Sigmoid colon (tissue), 7 donors: ENCODE results near the gene CDCA4. TPM values are rescaled to one million over a fixed set of nuclear protein-coding genes. Genes with fewer than 3 reads are reported as not detected.

Source experiments
- DNase-seq: peaks from one replicate; pipeline ENCODE4 v3.0.0-alpha.2; 2019
- H3K27ac ChIP-seq, 4 donors: fragments of 200-600 bp; sonication (generic); one replicate each; pipeline ENCODE4 v1.5.1; 2016 to 2019; ENCODE audit warnings: mild to moderate bottlenecking in 1 of 4
- H3K27me3 ChIP-seq, 3 donors: fragments of 200-600 bp; sonication (generic); one replicate each; pipeline ENCODE4 v1.5.1; 2019; ENCODE audit warnings: mild to moderate bottlenecking in 1 of 3
- H3K36me3 ChIP-seq, 4 donors: fragments of 200-600 bp; sonication (generic); one replicate each; pipeline ENCODE4 v1.5.1; 2016 to 2019
- H3K4me1 ChIP-seq, 4 donors: fragments of 200-600 bp; sonication (generic); one replicate each; pipeline ENCODE4 v1.5.1; 2017 to 2019
- H3K4me3 ChIP-seq, 4 donors: fragments of 200-600 bp; sonication (generic); one replicate each; pipeline ENCODE4 v1.5.1; 2017 to 2019; ENCODE audit warnings: mild to moderate bottlenecking in 2 of 4, moderate library complexity in 1 of 4
- H3K9me3 ChIP-seq, 4 donors: fragments of 200-600 bp in 3 of 4; sonication (generic) in 3 of 4; one replicate each; pipeline versions ENCODE4 v1.5.1 to v1.6.1; 2013 to 2019
- EP300 ChIP-seq, 4 donors: sonication (generic); formaldehyde crosslinking; IDR thresholded peaks; one replicate each; pipeline ENCODE4 v1.6.1; 2017; ENCODE audit warnings: antibody characterized with exemption in 4 of 4
- POLR2A ChIP-seq, 2 donors: fragments of 450-650 bp; IDR thresholded peaks; one replicate each; pipeline ENCODE4 v1.6.1; 2016; ENCODE audit warnings: antibody characterized with exemption in 2 of 2, mild to moderate bottlenecking in 2 of 2, moderate library complexity in 2 of 2
- POLR2AphosphoS5 ChIP-seq, 4 donors: sonication (generic); formaldehyde crosslinking; IDR thresholded peaks; one replicate each; pipeline ENCODE4 v1.6.1; 2017; ENCODE audit warnings: antibody characterized with exemption in 4 of 4
- WGBS, 2 donors: extraction: QIAGEN DNeasy Blood & Tissue Kit; methylation state at CpG; one replicate each; pipeline ENCODE4 v1.1.7; 2013; 5-methylcytosine and 5-hydroxymethylcytosine counted together
- intact Hi-C: fragments of 100-400 bp; cut with DNase I; formaldehyde crosslinking; loops from one replicate; pipeline ENCODE4 v1.15.1; 2023
- polyA plus RNA-seq, 3 donors: library from polyadenylated mRNA; stranded (reverse); fragments of 200-250 nt; gene quantifications; one replicate each; pipeline ENCODE4 v1.2.3, GENCODE V29; 2013
- total RNA-seq, 4 donors: library from RNA; depleted of rRNA; stranded (reverse); fragments of >200 nt; gene quantifications; one replicate each; pipeline ENCODE4 v1.1.0, GENCODE V29; 2016
- TF ChIP-seq, protein P1 (sequence below), 4 experiments: fragments of 450-650 bp in 3 of 4; fragments of 200-600 bp in 1 of 4; IDR thresholded peaks; one replicate each; pipeline ENCODE4 v1.5.1; 2016 to 2019; ENCODE audit warnings: antibody characterized with exemption in 4 of 4, mild to moderate bottlenecking in 3 of 4, moderate library complexity in 2 of 4
- donor health status: healthy with polysubstance abuse.
- donor health status: Bipolar disorder and iron deficiency.
- donor health status: healthy.

The CDCA4 gene
- total and polyA plus RNA-seq, 7 donors, result 2.4 to 11.3 (median 5.4) TPM

DNA sequence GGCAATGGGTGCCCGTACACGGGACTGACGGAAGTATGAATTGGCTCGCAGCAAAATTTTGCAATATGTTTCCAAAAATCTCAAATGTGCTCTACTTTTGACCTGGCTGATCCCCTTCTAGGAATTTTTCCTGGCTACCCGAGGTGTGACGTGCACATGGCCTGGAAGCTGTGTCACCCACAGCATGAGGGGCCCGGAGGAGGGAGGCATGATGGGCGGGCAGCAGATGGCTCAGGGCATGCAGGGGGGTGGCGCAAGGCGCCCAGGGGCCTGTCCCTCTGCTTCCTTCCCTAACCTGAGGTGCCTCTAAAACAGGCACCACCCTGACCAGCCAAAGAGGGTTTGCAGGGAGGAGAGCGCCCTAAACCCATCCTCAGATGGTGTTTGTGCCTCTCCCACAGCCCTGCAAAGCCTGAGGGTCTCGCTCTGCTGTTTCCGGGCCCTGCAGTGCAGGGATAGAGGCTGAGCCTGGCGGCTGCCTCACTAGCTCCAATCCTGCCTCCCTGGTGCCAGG lies 37.7 kb upstream of the CDCA4 start:
- TF ChIP-seq POLR2A (IDR thresholded peaks at IDR 0.05) (no peak), POLR2AphosphoS5 (IDR thresholded peaks at IDR 0.05) (no peak), EP300 (IDR thresholded peaks at IDR 0.05) (no peak)
- TF ChIP-seq, protein P1, sequence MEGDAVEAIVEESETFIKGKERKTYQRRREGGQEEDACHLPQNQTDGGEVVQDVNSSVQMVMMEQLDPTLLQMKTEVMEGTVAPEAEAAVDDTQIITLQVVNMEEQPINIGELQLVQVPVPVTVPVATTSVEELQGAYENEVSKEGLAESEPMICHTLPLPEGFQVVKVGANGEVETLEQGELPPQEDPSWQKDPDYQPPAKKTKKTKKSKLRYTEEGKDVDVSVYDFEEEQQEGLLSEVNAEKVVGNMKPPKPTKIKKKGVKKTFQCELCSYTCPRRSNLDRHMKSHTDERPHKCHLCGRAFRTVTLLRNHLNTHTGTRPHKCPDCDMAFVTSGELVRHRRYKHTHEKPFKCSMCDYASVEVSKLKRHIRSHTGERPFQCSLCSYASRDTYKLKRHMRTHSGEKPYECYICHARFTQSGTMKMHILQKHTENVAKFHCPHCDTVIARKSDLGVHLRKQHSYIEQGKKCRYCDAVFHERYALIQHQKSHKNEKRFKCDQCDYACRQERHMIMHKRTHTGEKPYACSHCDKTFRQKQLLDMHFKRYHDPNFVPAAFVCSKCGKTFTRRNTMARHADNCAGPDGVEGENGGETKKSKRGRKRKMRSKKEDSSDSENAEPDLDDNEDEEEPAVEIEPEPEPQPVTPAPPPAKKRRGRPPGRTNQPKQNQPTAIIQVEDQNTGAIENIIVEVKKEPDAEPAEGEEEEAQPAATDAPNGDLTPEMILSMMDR (IDR thresholded peaks at IDR 0.05), result no peak
- Histone ChIP-seq H3K27ac (no peak overlapping the region), H3K4me1 (peaks cover 0 to 19% (median 15%) of the 10 kb centered on the region in 4 donors), H3K27me3 (no peaks in the 10 kb centered on the region), H3K9me3 (no peaks in the 10 kb centered on the region), H3K4me3 (no peak overlapping the region), H3K36me3 (no peaks in the 10 kb centered on the region)
- WGBS, 2 donors, result 88 to 93% methylated on average over 14 of the region's 14 CpGs
- intact Hi-C loops, result no loop called here
- DNase-seq, result no peak

DNA sequence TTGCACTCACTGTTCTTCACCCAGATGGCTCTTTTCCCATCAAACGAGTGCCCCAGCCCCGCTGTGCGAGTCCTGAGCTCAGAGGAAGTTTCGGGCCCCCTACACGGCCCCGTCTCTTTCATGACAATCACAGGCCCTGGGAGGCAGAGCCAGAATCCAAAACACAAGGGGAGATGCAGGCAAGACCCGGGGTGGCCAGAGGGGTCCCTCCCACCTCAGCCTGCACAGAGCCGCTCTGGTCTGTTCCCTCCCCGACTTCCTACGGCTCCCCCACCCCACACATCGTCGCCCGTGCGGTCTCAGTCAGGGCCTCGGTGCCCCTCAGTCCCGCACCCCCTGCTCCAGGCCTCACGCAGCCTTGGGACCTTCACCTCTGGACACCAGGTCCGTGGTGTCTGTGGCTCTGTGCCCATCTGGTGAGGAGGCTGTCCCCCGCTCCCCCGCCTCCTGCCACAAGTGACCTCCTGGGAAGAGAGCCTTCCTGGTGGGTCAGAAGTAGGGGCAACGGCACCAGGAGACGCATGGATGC lies 35.5 kb upstream of the CDCA4 start:
- H3K27ac ChIP-seq, result no peak overlapping the region
- no peaks in the 10 kb centered on the region for H3K36me3 ChIP-seq
- no peak for TF ChIP-seq POLR2A (IDR thresholded peaks at IDR 0.05)
- TF ChIP-seq POLR2AphosphoS5 (IDR thresholded peaks at IDR 0.05), result no peak
- no peak for TF ChIP-seq EP300 (IDR thresholded peaks at IDR 0.05)
- TF ChIP-seq, protein P1 (IDR thresholded peaks at IDR 0.05), result no peak
- intact Hi-C loops, result no loop called here
- WGBS, 2 donors, result 80 to 85% methylated on average over 22 of the region's 22 CpGs
- no peak overlapping the region for H3K4me3 ChIP-seq
- no peaks in the 10 kb centered on the region for H3K9me3 ChIP-seq
- DNase-seq, result no peak
- H3K27me3 ChIP-seq, result no peaks in the 10 kb centered on the region
- peaks cover 0 to 19% (median 15%) of the 10 kb centered on the region in 4 donors for H3K4me1 ChIP-seq

DNA sequence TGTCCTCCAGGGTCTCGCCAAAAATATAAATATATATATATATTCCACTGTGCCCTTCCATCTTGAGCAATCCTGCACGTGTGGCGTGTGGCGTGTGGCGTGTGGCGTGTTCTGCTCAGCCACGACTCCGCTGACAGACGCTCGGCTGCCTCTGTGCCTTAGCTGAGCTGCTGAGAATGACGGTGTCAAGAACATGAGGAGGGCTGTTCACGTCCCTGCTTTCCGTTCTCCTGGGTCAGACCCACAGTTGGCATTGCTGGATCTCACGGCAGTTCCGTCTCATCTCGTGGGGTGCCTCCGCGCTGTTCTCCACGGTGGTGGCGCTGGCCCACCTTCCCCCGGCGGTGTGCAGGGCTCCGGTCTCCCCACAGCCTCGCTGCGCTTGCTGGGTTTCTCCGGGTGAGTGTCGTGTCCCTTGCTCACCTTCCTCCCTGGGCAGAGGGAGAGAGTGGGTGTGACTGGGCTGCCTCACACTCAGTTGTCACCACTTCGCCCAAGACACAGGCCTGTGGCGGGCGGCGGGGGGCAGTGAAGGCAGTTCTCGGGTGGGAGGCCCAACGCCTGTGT lies 34.9 kb upstream of the CDCA4 start:
- Histone ChIP-seq H3K4me1 (peaks cover 0 to 19% (median 15%) of the 10 kb centered on the region in 4 donors), H3K36me3 (no peaks in the 10 kb centered on the region), H3K4me3 (no peak overlapping the region), H3K9me3 (no peaks in the 10 kb centered on the region), H3K27ac (no peak overlapping the region), H3K27me3 (no peaks in the 10 kb centered on the region)
- intact Hi-C loops, result no loop called here
- no peak for DNase-seq
- WGBS, 2 donors, result 87% methylated on average over 33 of the region's 33 CpGs
- no peak for TF ChIP-seq POLR2A (IDR thresholded peaks at IDR 0.05)
- no peak for TF ChIP-seq POLR2AphosphoS5 (IDR thresholded peaks at IDR 0.05)
- TF ChIP-seq, protein P1 (IDR thresholded peaks at IDR 0.05), result no peak
- TF ChIP-seq EP300 (IDR thresholded peaks at IDR 0.05), result no peak

DNA sequence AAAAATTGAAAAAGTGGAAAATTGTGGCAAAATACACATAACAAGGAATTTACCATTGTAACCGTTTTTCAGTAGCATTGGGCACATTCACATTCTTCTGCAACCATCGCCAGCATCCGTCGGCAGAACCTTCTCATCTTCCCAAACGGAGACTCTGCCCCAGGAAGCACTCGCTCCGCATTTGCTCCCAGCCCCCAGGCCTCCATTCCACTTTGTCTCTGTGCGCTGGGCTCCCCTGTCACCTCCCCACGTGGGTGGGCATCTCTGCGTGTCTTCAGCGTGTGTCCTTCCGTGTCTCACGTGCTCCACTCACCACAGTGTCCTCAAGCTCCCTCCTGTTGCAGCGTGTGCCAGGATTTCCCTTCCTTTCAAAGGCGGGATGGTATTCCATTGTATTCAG lies 34.5 kb upstream of the CDCA4 start:
- intact Hi-C loops, result no loop called here
- no peaks in the 10 kb centered on the region for H3K36me3 ChIP-seq
- TF ChIP-seq EP300 (IDR thresholded peaks at IDR 0.05), result no peak
- TF ChIP-seq POLR2AphosphoS5 (IDR thresholded peaks at IDR 0.05), result no peak
- TF ChIP-seq, protein P1 (IDR thresholded peaks at IDR 0.05), result no peak
- no peak for TF ChIP-seq POLR2A (IDR thresholded peaks at IDR 0.05)
- no peak overlapping the region for H3K27ac ChIP-seq
- no peaks in the 10 kb centered on the region for H3K9me3 ChIP-seq
- no peaks in the 10 kb centered on the region for H3K27me3 ChIP-seq
- H3K4me1 ChIP-seq, result peaks cover 0 to 19% (median 15%) of the 10 kb centered on the region in 4 donors
- no peak for DNase-seq
- no peak overlapping the region for H3K4me3 ChIP-seq
- 81 to 88% methylated on average over 15 of the region's 15 CpGs for WGBS, 2 donors
